ENCODE measurements around the gene TOX4.

Gene TOX4

DNA sequence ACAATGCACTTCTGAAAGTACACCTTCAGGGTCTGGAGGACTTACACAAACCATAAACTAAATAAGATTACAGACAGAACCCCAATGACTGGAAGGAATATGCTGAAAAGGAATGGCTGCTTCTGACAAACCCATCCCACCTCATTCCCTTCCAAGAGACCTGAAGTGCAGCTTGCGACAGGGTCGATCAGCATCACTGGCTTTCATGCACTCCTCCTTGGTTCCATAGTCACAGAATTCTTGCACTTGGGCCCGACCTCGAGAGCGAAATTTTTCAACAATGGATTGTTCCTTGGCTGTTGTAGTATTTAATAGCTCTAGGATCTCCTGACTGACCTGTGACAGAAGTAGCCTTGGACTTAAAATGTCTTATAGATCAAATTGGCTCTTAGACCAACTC, 24.6 kb downstream of the TOX4 start:
- no peak for DNase-seq (ENCODE audit: low read depth in 2 of 2, low spot score in 1 of 2)

GRCh38 chr14:21503376-21503775, 26.4 kb downstream of the TOX4 start:
- DNase-seq (ENCODE audit: low read depth in 2 of 2, low spot score in 1 of 2), result no peak

DNA sequence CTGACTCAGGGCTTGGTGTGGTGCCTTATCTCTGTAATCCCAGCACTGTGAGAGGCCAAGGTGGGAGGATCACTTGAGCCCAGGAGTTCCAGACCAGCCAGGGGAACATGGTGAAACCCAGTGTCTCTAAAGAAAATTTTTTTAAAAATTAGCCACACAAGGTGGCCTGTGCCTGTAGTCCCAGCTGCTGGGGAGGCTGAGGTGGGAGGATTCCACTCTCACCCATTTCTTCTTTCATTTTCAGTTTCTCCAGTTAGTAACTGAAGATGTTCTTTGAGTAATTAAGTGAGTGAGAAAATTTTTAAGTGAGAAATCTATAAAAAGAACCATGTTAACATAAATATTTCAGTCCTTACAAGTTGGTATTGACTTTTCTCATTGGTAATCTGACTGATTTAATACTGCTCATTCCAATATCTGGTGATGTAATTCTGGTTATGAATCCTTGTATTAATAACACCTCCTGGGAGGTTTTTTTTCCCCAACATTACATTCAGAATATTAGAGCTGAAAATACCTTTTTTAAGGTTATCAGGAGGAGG, 28.1 kb downstream of the TOX4 start:
- DNase-seq (ENCODE audit: low read depth in 2 of 2, low spot score in 1 of 2), result no peak

DNA sequence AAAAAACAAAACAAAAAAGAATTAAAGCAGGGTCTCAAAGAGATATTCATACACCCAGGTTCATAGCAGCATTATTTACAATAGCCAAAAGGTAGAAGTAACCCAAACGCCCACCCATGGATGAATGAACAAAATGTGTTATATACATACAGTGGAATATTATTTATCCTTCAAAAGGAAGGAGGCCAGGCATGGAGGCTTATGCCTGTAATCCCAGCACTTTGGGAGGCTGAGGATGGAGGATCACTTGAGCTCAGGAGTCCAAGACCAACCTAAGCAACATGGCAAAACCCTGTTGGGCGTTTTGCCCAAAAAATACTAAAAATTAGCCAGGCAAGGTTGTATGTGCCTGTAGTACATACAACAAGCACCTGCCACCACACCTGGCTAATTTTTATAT, 29.6 kb downstream of the TOX4 start:
- no peak for DNase-seq (ENCODE audit: low read depth in 2 of 2, low spot score in 1 of 2)

DNA sequence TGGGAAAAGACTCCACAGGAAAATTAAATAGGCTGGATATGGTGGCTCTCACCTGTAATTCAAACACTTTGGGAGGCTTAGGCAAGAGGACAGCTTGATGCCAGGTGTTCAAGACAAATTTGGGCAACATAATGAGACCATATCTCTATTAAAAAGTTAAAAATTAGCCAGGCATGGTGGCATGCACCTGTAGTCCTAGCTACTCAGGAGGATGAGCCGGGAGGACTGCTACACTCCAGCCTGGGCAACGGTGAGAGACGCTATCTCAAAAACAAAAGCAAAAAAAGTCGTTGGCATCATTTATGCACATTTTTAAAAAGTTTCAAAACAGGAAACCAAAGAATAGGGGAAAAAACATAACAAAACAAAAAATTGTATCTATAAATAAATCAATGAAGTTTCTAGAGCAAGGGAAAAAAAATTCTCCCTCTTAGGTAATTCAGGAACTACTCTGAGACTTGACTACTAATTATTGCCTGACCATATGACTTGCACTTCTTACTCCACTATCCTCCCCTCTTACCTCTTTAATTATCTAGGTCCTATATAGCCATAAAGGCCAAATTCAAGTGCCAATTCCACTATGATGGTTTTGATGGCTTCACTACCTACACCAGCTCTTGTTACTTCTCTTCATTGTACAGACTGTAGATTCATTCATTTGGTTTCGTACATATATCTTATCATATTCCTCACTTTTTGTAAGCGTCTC, 32.6 kb downstream of the TOX4 start:
- no peak for DNase-seq (ENCODE audit: low read depth in 2 of 2, low spot score in 1 of 2)

DNA sequence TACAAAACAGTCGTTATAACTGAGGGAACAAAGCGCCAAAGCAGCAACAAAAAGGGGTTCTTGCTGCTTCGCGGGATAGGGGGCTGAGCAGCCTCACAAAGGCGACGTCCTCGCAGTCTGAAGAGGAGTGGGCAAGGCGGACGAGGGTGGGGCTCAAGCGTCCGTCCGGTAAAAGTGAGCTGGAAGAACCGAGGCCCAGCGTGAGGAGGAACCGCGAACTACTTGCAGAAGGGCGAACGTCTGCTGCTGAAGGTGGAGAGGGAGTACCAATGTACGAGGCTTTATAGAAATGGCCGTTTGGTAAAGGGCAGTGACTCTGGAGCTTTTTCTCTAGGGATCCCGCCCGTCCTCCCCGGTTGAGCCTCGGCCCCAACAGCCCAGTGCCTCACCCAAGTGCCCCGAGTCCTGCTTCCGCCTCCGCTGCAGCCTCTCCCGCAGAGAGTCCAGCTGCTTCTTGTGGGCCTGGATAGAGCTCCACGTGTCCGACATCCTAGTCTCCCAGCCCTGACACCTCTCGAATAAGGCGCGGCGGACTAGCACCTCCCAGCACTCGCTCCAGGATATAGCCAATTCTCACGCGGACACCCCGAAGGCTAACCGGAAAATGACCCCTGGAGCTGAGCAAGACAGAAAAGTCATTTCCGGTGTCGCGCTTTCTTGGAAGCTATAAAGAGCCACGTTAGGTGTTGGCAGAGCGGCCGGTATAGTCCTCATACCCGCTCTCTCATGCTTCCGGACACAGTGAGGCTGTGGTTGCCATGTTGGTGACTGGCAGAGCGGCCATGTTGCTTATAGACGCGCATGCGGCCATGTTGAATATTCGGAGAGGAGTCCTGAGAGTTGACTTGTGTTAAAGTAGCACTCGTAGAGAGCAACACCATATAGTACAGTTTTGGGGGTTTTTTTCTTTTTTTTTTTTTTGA, 34.0 kb downstream of the TOX4 start, which contains the start of gene METTL3:
Gene METTL3 (minus strand): TSS at position 606 of the 923 bp plus-strand sequence. CDS start 117 bp downstream, at position 489.
- DNase-seq (ENCODE audit: low read depth in 2 of 2, low spot score in 1 of 2), result peak; percentile 68 to 85

GRCh38 chr14:21514341-21514740, 37.3 kb downstream of the TOX4 start:
- DNase-seq (ENCODE audit: low read depth in 2 of 2, low spot score in 1 of 2), result no peak

DNA sequence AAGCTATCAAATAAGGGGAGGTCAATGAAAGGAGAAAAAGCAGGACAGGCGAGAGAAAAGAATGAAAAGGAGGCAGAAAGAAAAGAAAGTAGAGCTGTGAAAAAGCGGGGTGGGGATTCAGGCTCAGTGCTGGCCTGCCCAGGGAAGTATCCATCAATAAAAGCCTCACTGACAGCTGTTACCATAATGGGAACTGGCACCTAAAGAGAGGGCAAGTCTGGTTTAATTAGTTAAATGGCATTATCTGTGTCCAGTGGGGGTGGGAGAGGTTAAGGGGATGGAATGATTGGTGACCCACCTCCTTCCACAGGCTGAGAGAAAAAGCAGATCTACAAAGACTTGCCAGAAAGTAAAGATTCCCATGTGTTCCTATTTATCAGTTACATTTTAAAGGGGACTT, 41.7 kb downstream of the TOX4 start:
- no peak for DNase-seq (ENCODE audit: low read depth in 2 of 2, low spot score in 1 of 2)

- DNase-seq (ENCODE audit: low read depth in 2 of 2, low spot score in 1 of 2), result no peak
Observed at GRCh38 chr14:21520767-21521166, 43.8 kb downstream of the TOX4 start.

- no peak for DNase-seq (ENCODE audit: low read depth in 2 of 2, low spot score in 1 of 2)
Observed at GRCh38 chr14:21521501-21521900, 44.5 kb downstream of the TOX4 start.

DNA sequence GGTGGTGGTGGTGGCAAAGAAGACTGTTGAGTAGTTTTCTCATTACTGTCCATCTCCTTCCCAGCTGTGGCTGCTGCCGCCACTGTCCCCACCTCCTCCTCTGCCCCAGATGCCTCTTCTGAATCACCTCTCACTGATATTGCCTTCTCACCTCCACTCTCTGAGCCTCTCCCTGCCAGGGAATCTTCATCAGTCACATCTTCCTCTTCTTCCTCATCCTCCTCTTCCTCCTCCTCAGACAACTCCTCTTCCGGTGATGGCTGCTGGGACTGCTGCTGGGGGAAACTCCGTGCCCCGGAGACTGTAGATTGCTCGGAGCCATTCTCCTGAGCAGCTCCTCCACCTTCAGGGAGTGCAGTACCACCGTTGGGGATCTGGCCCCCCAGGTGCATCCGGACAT, 46.2 kb downstream of the TOX4 start:
- no peak for DNase-seq (ENCODE audit: low read depth in 2 of 2, low spot score in 1 of 2)

- DNase-seq (ENCODE audit: low read depth in 2 of 2, low spot score in 1 of 2), result no peak
Observed at GRCh38 chr14:21524575-21525490, 47.8 kb downstream of the TOX4 start.

- no peak for DNase-seq (ENCODE audit: low read depth in 2 of 2, low spot score in 1 of 2)
Observed at GRCh38 chr14:21525571-21525961, 48.6 kb downstream of the TOX4 start.

GRCh38 chr14:21525962-21526671, 49.1 kb downstream of the TOX4 start, which contains the start of gene SALL2:
Gene SALL2 (minus strand): TSS chr14:21526346. CDS start chr14:21526127, 219 bp downstream.
- peak; percentile 14 to 30 for DNase-seq (ENCODE audit: low read depth in 2 of 2, low spot score in 1 of 2)

- DNase-seq (ENCODE audit: low read depth in 2 of 2, low spot score in 1 of 2), result no peak
Observed at GRCh38 chr14:21526672-21527317, 49.8 kb downstream of the TOX4 start.

DNA sequence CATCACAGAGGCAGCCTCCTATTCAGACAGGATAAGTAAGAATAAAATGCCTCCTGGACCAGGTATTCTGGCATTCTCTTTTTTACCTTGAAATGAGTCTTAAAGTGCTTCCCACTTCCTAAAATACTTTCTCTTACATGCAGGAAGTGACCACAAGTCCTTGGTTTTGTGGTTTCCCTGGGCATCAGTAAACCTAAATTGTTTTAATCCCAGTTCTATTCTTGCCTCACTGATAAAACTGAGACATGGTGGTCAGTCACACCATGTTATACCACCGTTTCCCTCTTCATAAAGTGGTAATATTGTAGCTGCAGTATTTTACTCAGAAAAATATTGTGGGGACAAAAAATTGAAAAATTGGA, 50.3 kb downstream of the TOX4 start:
- DNase-seq (ENCODE audit: low read depth in 2 of 2, low spot score in 1 of 2), result no peak

DNA sequence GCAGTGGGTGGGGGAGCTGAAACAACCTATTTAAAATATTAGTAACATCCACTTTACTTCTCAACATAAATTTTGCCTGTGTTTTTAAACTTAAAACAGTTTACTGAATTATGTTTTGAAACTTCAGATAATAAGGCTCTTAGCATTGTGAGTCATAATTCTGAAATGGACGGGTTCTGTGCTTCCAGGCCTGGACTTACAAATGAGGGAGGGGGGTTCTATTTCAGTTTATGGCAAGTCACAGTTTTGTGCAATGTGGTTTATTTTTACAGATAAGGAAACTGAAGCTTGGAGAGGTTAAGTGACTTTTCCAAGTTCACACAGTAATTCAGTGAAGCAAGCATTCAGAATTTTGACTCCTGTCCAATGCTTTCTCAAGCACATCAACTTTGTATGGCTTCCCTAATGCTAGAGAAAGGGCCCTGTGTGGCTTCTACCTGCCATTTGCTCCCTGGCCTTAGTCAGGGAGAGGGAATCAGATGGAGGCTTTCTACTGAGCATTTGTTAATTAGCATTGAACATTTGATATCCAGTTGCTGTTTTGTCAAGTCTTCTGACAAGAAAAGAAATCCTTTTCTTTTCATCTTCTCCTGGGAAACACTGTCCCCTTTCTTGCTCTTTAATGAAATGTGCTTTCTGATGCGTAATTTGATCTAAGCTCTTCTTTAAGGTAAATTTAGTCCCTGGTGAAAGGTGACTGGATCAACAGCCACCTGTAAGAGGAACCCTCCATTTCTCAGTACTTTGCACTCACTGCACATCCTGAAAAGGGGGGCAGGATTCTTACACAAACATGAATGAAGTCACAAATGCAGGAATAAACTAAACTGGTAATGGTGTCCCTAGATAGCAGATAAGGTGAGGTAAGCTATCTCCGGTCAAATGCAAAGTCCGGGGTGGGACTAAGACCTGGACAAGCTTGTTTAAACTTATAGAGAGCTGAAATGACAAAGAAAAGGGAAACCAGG, 51.7 kb downstream of the TOX4 start:
- no peak for DNase-seq (ENCODE audit: low read depth in 2 of 2, low spot score in 1 of 2)

DNA sequence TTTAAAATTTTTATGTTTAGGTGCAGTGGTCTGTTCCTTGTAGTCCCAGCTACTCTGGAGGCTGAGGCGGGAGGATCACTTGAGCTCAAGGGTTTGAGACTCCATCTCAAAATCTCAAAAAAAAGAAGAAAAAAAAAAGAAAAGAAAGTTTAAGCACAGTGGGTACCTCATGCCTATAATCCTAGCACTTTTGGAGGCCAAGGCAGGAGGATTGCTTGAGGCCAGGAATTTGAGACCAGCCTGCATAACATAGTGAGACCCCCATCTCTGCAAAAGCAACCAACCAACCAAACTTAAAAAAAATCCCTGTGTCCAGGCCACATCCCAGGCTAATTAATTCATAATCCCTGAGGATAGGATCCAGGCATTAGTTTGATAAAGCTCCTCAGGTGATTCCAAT, 52.5 kb downstream of the TOX4 start:
- no peak for DNase-seq (ENCODE audit: low read depth in 2 of 2, low spot score in 1 of 2)

DNA sequence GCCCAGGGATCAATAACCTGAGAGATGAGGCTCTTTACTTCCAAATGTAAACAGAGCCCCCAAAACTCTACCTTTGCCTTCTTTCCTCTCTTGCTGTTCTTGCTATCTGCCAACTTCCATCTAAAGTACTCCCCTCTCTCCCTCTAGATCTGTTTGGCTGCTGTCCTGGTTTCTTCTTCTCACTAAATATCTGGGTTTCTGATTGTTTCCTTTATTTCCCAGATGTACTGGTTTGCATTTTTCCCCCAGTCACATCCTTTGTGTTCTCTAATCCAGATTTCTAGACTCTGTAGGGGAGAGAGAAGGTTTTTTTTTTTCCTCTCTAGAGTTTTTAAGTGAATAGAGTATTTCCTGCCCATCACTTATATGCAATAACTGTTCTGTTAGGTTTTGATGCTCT, 56.3 kb downstream of the TOX4 start:
- DNase-seq (ENCODE audit: low read depth in 2 of 2, low spot score in 1 of 2), result no peak
